DOHH2 (cell line): Measurements from ENCODE around the gene ENDOD1.

Source experiments
- H3F3A ChIP-seq: fragments of 200-600 bp; sonication (generic), shearing (Covaris generic); 2 replicates; pipeline ENCODE4 v1.6.0; 2016; ENCODE audit warnings: antibody characterized with exemption, mild to moderate bottlenecking; ENCODE audit not compliant: control insufficient read depth, insufficient read depth
- H3K27ac ChIP-seq: fragments of 200-600 bp; sonication (generic); 2 replicates; pipeline ENCODE4 v1.5.1; 2014; ENCODE audit warnings: low read depth, mild to moderate bottlenecking, low read length, moderate library complexity
- H3K27me3 ChIP-seq: fragments of 200-600 bp; sonication (generic); 2 replicates; pipeline ENCODE4 v1.6.1; 2014; ENCODE audit warnings: mild to moderate bottlenecking, low read length, mixed read lengths; ENCODE audit not compliant: control insufficient read depth
- H3K36me3 ChIP-seq: fragments of 200-600 bp; sonication (generic); 2 replicates; pipeline ENCODE4 v1.6.1; 2014; ENCODE audit warnings: mild to moderate bottlenecking, low read length, moderate library complexity, mixed read lengths; ENCODE audit not compliant: control insufficient read depth
- H3K4me1 ChIP-seq: fragments of 200-600 bp; sonication (generic); 2 replicates; pipeline ENCODE4 v1.6.1; 2014; ENCODE audit warnings: mild to moderate bottlenecking, low read length, mixed read lengths; ENCODE audit not compliant: control insufficient read depth
- H3K4me2 ChIP-seq: fragments of 200-600 bp; sonication (generic); 2 replicates; pipeline ENCODE4 v1.6.0; 2014; ENCODE audit warnings: mild to moderate bottlenecking, low read length, moderate library complexity
- H3K4me3 ChIP-seq: fragments of 200-600 bp; sonication (generic); 2 replicates; pipeline ENCODE4 v1.5.1; 2014; ENCODE audit warnings: mild to moderate bottlenecking, low read length, mixed read lengths
- H3K79me2 ChIP-seq: fragments of 200-600 bp; sonication (generic); 2 replicates; pipeline ENCODE4 v1.6.1; 2014; ENCODE audit warnings: mild to moderate bottlenecking, low read length, mixed read lengths; ENCODE audit not compliant: control insufficient read depth
- H3K9me2 ChIP-seq: fragments of 200-600 bp; sonication (generic); replicated peaks from 2 replicates; pipeline ENCODE4 v1.6.1; 2014; ENCODE audit warnings: mild to moderate bottlenecking, low read length, mixed read lengths; ENCODE audit not compliant: control insufficient read depth
- H3K9me3 ChIP-seq: fragments of 200-600 bp; sonication (generic); 2 replicates; pipeline ENCODE4 v1.6.1; 2014; ENCODE audit warnings: antibody characterized with exemption, low read length, mixed read lengths; ENCODE audit not compliant: control insufficient read depth, insufficient read depth
- H4K20me1 ChIP-seq: fragments of 200-600 bp; sonication (generic); 2 replicates; pipeline ENCODE4 v1.6.0; 2014; ENCODE audit warnings: low read depth, mild to moderate bottlenecking, antibody characterized with exemption, low read length, moderate library complexity; ENCODE audit not compliant: control insufficient read depth, insufficient read depth
- CTCF ChIP-seq: fragments of 200-600 bp; sonication (generic); IDR thresholded peaks from one replicate; pipeline ENCODE4 v1.5.1; 2014; ENCODE audit warnings: antibody characterized with exemption, mild to moderate bottlenecking, low read depth, low read length; ENCODE audit not compliant: poor library complexity, severe bottlenecking
- EZH2phosphoT487 ChIP-seq: fragments of 200-600 bp; sonication (generic); IDR thresholded peaks from 2 replicates; pipeline ENCODE4 v1.6.1; 2017; ENCODE audit warnings: borderline replicate concordance, mild to moderate bottlenecking, antibody characterized with exemption, low read length, moderate library complexity, mixed read lengths

Gene ENDOD1

GRCh38 chr11:95143106-95143681, 53.5 kb downstream of the ENDOD1 start:
- Histone ChIP-seq H3F3A (no peaks in the 10 kb centered on the region), H3K79me2 (no peaks in the 10 kb centered on the region)

GRCh38 chr11:95144313-95145235, 54.9 kb downstream of the ENDOD1 start:
- no peaks in the 10 kb centered on the region for H3K27me3 ChIP-seq
- H3F3A ChIP-seq, result no peaks in the 10 kb centered on the region
- no peaks in the 10 kb centered on the region for H4K20me1 ChIP-seq
- H3K9me2 ChIP-seq, result no peaks in the 10 kb centered on the region
- H3K9me3 ChIP-seq, result no peaks in the 10 kb centered on the region
- no peak overlapping the region for H3K27ac ChIP-seq
- TF ChIP-seq CTCF (no peak), EZH2phosphoT487 (no peak)
- peaks cover 8% of the 10 kb centered on the region for H3K4me1 ChIP-seq
- no peaks in the 10 kb centered on the region for H3K79me2 ChIP-seq
- H3K4me2 ChIP-seq, result no peak overlapping the region
- no peaks in the 10 kb centered on the region for H3K36me3 ChIP-seq
- no peak overlapping the region for H3K4me3 ChIP-seq

More at GRCh38 chr11:95143106-95143681, 53.5 kb downstream of the ENDOD1 start:
- Histone ChIP-seq H3K4me3 (no peak overlapping the region), H3K4me1 (peaks cover 11% of the 10 kb centered on the region), H3K27me3 (no peaks in the 10 kb centered on the region), H3K27ac (no peak overlapping the region), H3K9me3 (no peaks in the 10 kb centered on the region), H3K4me2 (no peak overlapping the region), H4K20me1 (no peaks in the 10 kb centered on the region), H3K36me3 (no peaks in the 10 kb centered on the region), H3K9me2 (no peaks in the 10 kb centered on the region)
- TF ChIP-seq EZH2phosphoT487, result no peak
- TF ChIP-seq CTCF, result no peak

- H3K36me3 ChIP-seq, result no peaks in the 10 kb centered on the region
- H3K27me3 ChIP-seq, result no peaks in the 10 kb centered on the region
- no peaks in the 10 kb centered on the region for H3K9me2 ChIP-seq
- H3K4me3 ChIP-seq, result no peak overlapping the region
- H3F3A ChIP-seq, result no peaks in the 10 kb centered on the region
- H3K27ac ChIP-seq, result no peak overlapping the region
- H3K9me3 ChIP-seq, result no peaks in the 10 kb centered on the region
- no peak overlapping the region for H3K4me2 ChIP-seq
- H3K4me1 ChIP-seq, result peaks cover 15% of the 10 kb centered on the region
- H4K20me1 ChIP-seq, result no peaks in the 10 kb centered on the region
- TF ChIP-seq CTCF (no peak), EZH2phosphoT487 (no peak)
- no peaks in the 10 kb centered on the region for H3K79me2 ChIP-seq
These were observed 55.9 kb downstream of the ENDOD1 start for GRCh38 chr11:95145430-95146060.
